Fibroblast of lung (primary cell): ENCODE data around the gene PTPRE.

Experiments
- CTCF ChIP-seq, 2 donors: IDR thresholded peaks in 1 of 2; conservative IDR thresholded peaks in 1 of 2; 1 replicate in 1 of 2; 2 replicates in 1 of 2; pipeline ENCODE4 v1.5.1; 2011 to 2012; ENCODE audit warnings: low read length in 2 of 2, control low read depth in 1 of 2, inconsistent platforms in 1 of 2, low read depth in 1 of 2, mild to moderate bottlenecking in 1 of 2
- EZH2 ChIP-seq: IDR thresholded peaks from 2 replicates; pipeline ENCODE4 v1.5.1; 2012; ENCODE audit warnings: low read length, control low read depth, mild to moderate bottlenecking; ENCODE audit errors: missing control alignments

GRCh38 chr10:127968659-127969058 lies 61.8 kb downstream of the PTPRE start:
- TF ChIP-seq CTCF (conservative IDR thresholded peaks at IDR 0.05 in 1 of 2, IDR thresholded peaks at IDR 0.05 in 1 of 2; ENCODE audit: low read depth in 1 of 2, low read length in 2 of 2) = no peak
- no peak for TF ChIP-seq EZH2
